Activated T-helper 1 cell treated with anti-CD3 and anti-CD28 coated beads, Interleukin-12 subunit alpha, Interleukin-12 subunit beta, Interleukin-2, Interleukin-4 antibody, amounts not matched to agents 30 ng/mL and 10 ng/mL and 1 ng/mL, durations not matched to agents 14 hours and 24 hours and 36 hours (primary cell): Measurements from ENCODE around the gene KDM2B. TPM values are rescaled to one million over a fixed set of nuclear protein-coding genes. Genes with fewer than 3 reads are reported as not detected.
A peak's percentile ranks its signal among the peaks of the same experiment; 100 is the strongest.

Source experiments
- DNase-seq: peaks from one replicate; pipeline ENCODE4 v3.0.0; 2021; ENCODE audit warnings: low spot score
- H3K27ac Mint-ChIP-seq: one replicate; pipeline ENCODE4 v1.8.0; 2021; ENCODE audit warnings: mild to moderate bottlenecking, mixed read lengths
- H3K27me3 Mint-ChIP-seq: one replicate; pipeline ENCODE4 v1.8.0; 2022; ENCODE audit warnings: mild to moderate bottlenecking, moderate library complexity, mixed read lengths; ENCODE audit not compliant: insufficient read depth
- H3K36me3 Mint-ChIP-seq: one replicate; pipeline ENCODE4 v1.8.0; 2021; ENCODE audit warnings: low read depth, mixed read lengths
- H3K4me1 Mint-ChIP-seq: one replicate; pipeline ENCODE4 v1.8.0; 2021; ENCODE audit warnings: low read depth, mixed read lengths
- H3K4me3 Mint-ChIP-seq: one replicate; pipeline ENCODE4 v1.8.0; 2021; ENCODE audit warnings: mild to moderate bottlenecking, moderate library complexity, mixed read lengths
- H3K9me3 Mint-ChIP-seq: one replicate; pipeline ENCODE4 v1.8.0; 2021; ENCODE audit warnings: mixed read lengths
- intact Hi-C: fragments of 100-400 bp; cut with micrococcal nuclease; formaldehyde crosslinking; loops from one replicate; pipeline ENCODE4 v1.15.1; 2024
- total RNA-seq: library from RNA; stranded (reverse); gene quantifications from 2 replicates; pipeline ENCODE4 v1.2.3, GENCODE V29; 2022

The KDM2B gene
- total RNA-seq, 1 donor from 2014 or later, result 60.1 TPM

DNA sequence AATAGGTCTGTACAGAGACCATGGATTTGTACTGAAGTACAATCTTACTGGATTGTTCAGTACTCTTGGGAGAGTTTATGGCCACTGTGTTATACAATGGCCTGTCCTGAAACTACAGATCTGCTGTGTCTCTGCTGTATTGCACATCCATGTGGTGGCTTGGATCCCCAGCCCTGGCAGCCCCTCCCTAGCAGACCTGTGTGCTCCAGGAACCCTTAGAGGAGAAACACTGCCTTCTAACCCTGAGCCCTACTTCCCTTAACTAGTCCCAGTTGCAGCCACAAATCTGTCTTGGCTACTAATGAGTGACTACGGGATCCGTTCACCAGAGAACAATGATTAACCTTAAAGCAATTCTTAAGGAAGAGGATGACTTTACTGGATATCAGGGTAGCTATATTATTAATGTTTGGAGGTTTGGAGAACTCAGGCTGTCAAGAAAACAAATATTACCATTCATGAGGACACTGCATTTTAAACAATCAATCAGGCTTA, 153.2 kb downstream of the KDM2B start:
- no peaks in the 10 kb centered on the region for H3K27me3 Mint-ChIP-seq
- no peaks in the 10 kb centered on the region for H3K4me1 Mint-ChIP-seq
- peaks cover 42% of the 10 kb centered on the region for H3K36me3 Mint-ChIP-seq
- H3K27ac Mint-ChIP-seq, result no peak overlapping the region
- no peak for DNase-seq
- no peak overlapping the region for H3K4me3 Mint-ChIP-seq
- intact Hi-C loops, result no loop called here
- H3K9me3 Mint-ChIP-seq, result no peaks in the 10 kb centered on the region

DNA sequence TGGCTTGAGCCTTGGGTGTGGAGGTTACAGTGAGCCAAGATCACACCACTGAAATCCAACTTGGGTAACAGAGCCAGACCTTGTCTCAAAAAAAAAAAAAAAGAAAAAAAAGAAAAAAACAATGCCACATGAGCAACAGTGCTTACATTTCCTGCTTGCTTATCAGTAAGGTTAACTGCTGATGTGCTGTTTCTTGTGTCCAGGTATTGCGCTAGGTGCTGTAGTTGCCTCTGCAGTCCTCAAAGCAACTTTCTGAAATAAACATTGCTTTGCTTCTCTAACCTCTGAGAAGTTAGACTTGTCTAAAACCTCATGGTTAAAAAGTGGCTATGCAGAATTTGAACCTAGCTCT, 156.2 kb downstream of the KDM2B start:
- Mint-ChIP-seq H3K27me3 (no peaks in the 10 kb centered on the region), H3K9me3 (no peaks in the 10 kb centered on the region), H3K4me3 (no peak overlapping the region), H3K36me3 (peaks cover 56% of the 10 kb centered on the region), H3K27ac (no peak overlapping the region), H3K4me1 (no peaks in the 10 kb centered on the region)
- intact Hi-C loops, result no loop called here
- DNase-seq, result no peak

DNA sequence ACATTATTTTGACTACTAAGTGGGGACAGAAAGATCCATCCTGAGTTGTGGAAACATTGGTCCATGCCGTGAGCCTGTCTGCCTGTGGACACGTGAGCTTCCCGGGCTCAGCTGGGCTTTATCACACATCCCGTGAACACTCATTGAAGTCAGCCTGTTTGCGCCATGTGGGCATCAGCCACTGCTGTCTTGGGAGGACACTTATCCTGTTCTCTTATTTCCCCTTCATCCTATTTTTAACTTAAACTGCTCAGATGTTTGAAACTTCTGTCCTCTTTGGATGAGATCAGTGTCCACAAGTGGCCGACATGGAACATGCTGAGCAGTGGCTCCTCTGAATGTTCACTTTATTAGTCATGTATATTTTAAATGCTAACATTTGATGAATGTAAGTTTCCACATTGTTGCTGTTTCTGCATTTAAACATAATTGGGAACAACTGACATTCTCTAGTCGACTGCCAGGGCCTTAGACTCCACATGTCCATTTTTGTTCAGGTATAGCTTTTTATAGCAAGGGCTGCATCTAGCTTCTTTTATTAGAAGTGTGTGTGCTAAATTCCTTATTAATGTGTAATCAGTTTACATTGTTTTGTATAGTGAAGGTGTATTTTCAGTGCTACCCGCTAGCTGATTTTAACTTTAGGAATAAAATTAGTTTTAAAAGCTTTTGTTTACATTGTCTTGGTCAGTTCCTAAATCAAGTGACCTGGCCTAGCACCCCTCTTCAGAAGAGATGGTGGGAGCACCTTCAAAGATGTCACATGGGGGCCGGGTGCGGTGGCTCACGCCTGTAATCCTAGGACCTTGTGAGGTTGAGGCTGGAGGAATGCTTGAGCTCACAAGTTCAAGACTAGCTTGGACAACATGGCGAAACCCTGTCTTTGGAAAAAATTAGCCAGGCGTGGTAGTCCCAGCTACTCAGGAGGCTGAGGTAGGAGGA, 156.9 kb downstream of the KDM2B start:
- no peak for DNase-seq
- Mint-ChIP-seq H3K36me3 (peaks cover 56% of the 10 kb centered on the region), H3K4me1 (no peaks in the 10 kb centered on the region), H3K27me3 (no peaks in the 10 kb centered on the region), H3K27ac (no peak overlapping the region), H3K4me3 (no peak overlapping the region), H3K9me3 (no peaks in the 10 kb centered on the region)
- intact Hi-C loops, result no loop called here

DNA sequence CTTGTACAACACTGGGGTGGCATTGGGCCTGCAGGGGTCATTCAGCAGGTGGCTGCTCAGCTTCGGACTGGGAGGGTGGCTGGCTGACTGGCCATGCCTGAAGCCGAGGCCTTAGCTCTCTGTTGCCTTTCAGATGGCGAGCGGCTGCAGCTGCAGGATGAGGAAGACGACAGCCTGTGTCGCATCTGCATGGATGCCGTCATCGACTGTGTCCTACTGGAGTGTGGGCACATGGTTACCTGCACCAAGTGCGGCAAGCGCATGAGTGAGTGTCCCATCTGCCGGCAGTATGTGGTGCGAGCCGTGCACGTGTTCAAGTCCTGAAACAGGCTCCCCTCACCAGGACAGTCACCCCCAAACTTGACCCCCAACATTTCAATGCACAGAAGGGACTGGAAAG, 157.6 kb downstream of the KDM2B start:
- Mint-ChIP-seq H3K36me3 (peaks cover 53% of the 10 kb centered on the region), H3K9me3 (no peaks in the 10 kb centered on the region), H3K4me3 (no peak overlapping the region), H3K27ac (no peak overlapping the region), H3K27me3 (no peaks in the 10 kb centered on the region), H3K4me1 (no peaks in the 10 kb centered on the region)
- intact Hi-C loops, result no loop called here
- DNase-seq, result no peak

DNA sequence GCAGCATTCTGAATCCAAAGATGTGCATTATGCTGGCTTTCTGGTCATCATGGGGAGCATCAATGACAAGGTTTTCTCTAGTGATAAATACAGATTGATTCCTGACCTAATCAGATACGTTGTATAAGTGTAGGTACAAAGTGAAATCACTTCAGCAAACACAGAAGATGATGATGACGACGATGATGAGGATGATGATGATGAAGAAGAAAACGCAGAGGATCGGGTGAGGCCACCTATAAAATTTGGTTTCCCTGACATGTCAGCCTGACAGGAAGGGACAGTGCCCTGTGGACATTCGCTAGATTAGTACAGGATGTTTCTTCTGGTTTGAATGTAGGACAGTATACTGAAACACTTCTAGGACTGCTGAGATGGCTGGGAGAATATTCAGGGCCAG, 160.7 kb downstream of the KDM2B start:
- Mint-ChIP-seq H3K4me1 (peaks cover 9% of the 10 kb centered on the region), H3K4me3 (no peak overlapping the region), H3K36me3 (peaks cover 60% of the 10 kb centered on the region), H3K9me3 (no peaks in the 10 kb centered on the region), H3K27me3 (no peaks in the 10 kb centered on the region), H3K27ac (no peak overlapping the region)
- intact Hi-C loops, result no loop called here
- no peak for DNase-seq

DNA sequence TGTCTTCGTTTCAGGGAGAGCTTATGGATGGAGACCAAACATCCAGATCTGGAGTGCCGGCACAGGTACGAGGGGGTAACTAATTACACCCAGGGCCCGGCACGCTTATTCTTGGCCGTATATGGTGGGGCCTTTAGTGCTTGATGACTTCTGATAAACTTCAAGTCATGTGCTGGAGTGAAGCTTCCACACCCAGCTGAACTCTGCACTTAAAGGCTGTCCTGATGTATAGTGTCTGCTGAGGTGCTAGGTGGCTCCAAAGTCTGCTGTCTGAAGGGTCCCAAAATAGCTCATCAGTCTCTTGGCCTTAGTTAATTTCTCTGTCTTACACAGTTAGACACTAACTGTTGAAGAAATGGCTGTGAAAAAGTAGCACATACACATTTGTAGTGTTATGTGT, 163.0 kb downstream of the KDM2B start:
- no peak overlapping the region for H3K4me3 Mint-ChIP-seq
- peaks cover 51% of the 10 kb centered on the region for H3K36me3 Mint-ChIP-seq
- H3K9me3 Mint-ChIP-seq, result no peaks in the 10 kb centered on the region
- H3K4me1 Mint-ChIP-seq, result peaks cover 9% of the 10 kb centered on the region
- DNase-seq, result no peak
- no peaks in the 10 kb centered on the region for H3K27me3 Mint-ChIP-seq
- H3K27ac Mint-ChIP-seq, result no peak overlapping the region
- intact Hi-C loops, result no loop called here

DNA sequence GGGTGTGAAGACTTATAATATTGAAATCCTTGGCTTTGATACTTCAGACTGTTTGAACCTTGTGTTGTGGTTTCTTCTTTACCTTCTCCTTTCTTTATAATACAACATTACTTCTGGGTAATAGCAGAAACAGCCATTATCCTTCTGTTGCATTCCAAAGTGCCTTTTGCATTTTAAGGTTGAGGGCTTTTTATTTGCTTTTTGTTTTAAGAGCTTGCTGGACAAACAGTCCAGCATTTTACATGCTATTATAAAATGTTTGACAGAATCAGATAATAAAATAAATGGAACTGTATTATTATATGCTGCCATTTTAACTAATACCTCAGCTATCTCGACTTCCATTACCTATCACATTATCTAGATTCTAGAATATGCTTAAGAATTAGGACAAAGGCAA, 166.9 kb downstream of the KDM2B start:
- Mint-ChIP-seq H3K9me3 (no peaks in the 10 kb centered on the region), H3K27ac (no peak overlapping the region), H3K36me3 (peaks cover 24% of the 10 kb centered on the region), H3K4me3 (no peak overlapping the region), H3K4me1 (peaks cover 9% of the 10 kb centered on the region), H3K27me3 (no peaks in the 10 kb centered on the region)
- DNase-seq, result no peak
- intact Hi-C loops, result no loop called here

DNA sequence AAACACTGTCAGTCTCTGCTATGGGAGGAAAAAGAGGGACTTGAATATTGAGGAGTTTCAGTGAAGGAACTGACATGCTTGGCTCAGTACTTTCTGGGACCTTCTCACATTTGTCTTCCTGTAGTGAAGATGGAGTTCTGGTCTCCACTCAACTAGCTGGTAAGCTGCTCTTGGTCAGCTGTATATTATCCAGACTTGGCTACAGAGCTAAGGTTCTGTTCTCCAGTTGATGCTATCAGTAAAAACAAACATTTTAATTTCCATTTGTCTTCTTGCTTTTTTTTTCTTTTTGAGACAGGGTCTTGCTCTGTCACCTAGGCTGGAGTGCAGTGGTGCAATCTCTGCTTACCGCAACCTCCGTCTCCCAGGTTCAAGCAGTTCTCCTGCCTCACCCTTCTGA, 175.6 kb downstream of the KDM2B start:
- H3K36me3 Mint-ChIP-seq, result peaks cover 42% of the 10 kb centered on the region
- no peak for DNase-seq
- no peak overlapping the region for H3K27ac Mint-ChIP-seq
- intact Hi-C loops, result loop anchor here (10.0 kb wide), 1 partner anchor 400 kb away; the partner anchor contains the start of gene SETD1B
- no peaks in the 10 kb centered on the region for H3K9me3 Mint-ChIP-seq
- H3K4me1 Mint-ChIP-seq, result peaks cover 42% of the 10 kb centered on the region
- no peaks in the 10 kb centered on the region for H3K27me3 Mint-ChIP-seq
- H3K4me3 Mint-ChIP-seq, result no peak overlapping the region

DNA sequence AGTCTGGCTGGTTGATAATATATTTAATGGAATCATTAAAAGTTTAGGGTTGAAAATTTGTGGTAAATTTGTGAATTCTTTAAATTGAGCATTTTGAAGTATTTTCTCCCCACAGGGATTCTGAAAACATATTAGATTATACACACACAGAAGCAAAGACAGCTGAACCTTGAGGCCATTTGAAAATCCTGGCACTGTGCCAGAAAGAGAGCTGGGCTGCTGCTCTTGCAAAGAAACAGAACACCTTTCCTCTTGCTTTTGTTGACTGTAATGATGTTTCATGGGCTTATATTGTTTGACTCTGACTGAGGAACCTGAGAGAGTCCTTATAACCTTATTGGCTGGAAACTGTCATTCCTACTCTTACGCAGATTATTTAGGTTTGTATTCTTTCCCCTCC, 176.1 kb downstream of the KDM2B start:
- peaks cover 42% of the 10 kb centered on the region for H3K4me1 Mint-ChIP-seq
- peaks cover 42% of the 10 kb centered on the region for H3K36me3 Mint-ChIP-seq
- no peaks in the 10 kb centered on the region for H3K9me3 Mint-ChIP-seq
- H3K27ac Mint-ChIP-seq, result no peak overlapping the region
- intact Hi-C loops, result loop anchor here (5.0 to 10.0 kb wide), 2 partner anchors 400 to 502 kb away; partner anchors contain the start of genes SETD1B and SPPL3
- H3K27me3 Mint-ChIP-seq, result no peaks in the 10 kb centered on the region
- no peak for DNase-seq
- no peak overlapping the region for H3K4me3 Mint-ChIP-seq

DNA sequence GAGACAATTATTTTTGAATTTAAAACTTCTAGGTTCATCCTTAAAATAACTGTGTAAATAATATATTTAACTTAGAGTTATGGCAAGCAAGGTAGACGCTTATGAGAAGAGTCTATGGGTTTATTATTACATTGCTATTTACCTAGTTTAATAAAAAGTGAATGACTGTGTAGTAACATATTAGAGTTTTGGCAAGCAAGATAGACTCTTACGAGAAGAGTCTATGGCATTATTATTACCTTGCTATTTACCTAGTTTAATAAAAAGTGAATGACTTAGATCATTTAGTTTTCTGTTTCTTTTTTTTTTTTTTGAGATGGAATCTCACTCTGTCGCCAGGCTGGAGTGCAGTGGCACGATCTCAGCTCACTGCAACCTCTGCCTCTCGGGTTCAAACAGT, 177.1 kb downstream of the KDM2B start:
- Mint-ChIP-seq H3K36me3 (peaks cover 42% of the 10 kb centered on the region), H3K9me3 (no peaks in the 10 kb centered on the region), H3K27ac (no peak overlapping the region), H3K4me3 (no peak overlapping the region), H3K4me1 (peaks cover 46% of the 10 kb centered on the region), H3K27me3 (no peaks in the 10 kb centered on the region)
- intact Hi-C loops, result loop anchor here (5.0 to 10.0 kb wide), 2 partner anchors 401 to 501 kb away; partner anchors contain the start of genes SETD1B and SPPL3
- DNase-seq, result no peak

DNA sequence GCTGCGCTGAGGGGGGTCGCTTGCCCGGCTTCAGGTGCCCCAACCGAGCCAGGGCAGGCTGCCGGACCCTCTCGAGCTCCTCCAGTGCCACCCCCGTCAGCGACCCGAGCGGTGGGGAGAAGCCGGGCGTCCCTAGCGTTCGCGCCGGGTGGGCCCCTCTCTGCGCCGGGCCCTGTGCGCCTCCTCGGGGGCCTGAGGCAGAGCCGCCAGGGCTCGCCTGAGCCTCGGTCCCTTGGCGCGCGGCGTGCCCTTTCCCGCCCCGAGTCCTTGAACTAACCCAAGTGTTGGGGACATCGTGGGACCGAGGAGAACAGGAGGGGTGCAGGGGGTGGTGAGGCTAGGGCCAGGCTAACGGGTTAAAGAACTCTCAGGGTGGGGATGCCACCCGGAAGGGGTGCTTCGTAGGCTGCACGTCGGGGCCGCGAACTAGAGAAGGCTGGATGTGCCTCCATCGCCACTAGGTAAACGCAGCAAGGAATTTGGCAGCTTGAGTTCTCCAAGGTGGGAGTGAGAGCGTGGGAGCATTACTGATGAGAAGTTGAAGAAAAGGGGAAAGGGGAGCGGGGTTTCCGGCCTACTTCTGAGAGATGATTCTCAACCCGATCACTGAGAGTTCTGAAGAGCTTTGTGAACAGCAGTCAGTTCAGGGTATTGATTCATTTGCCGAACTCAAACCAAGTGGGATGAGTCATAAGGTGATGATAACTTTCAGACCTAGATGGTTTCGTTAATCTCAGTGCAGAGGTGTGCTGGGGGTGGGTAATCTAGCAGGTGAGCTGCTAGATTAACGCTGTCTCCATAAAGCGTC, 180.3 kb downstream of the KDM2B start:
- intact Hi-C loops, result loop anchor here (1.0 to 10.0 kb wide), 9 partner anchors 9 to 826 kb away; partner anchors contain the start of genes ANAPC5, CAMKK2, DIABLO and SETD1B
- Mint-ChIP-seq H3K9me3 (no peaks in the 10 kb centered on the region), H3K27me3 (no peaks in the 10 kb centered on the region)

DNA sequence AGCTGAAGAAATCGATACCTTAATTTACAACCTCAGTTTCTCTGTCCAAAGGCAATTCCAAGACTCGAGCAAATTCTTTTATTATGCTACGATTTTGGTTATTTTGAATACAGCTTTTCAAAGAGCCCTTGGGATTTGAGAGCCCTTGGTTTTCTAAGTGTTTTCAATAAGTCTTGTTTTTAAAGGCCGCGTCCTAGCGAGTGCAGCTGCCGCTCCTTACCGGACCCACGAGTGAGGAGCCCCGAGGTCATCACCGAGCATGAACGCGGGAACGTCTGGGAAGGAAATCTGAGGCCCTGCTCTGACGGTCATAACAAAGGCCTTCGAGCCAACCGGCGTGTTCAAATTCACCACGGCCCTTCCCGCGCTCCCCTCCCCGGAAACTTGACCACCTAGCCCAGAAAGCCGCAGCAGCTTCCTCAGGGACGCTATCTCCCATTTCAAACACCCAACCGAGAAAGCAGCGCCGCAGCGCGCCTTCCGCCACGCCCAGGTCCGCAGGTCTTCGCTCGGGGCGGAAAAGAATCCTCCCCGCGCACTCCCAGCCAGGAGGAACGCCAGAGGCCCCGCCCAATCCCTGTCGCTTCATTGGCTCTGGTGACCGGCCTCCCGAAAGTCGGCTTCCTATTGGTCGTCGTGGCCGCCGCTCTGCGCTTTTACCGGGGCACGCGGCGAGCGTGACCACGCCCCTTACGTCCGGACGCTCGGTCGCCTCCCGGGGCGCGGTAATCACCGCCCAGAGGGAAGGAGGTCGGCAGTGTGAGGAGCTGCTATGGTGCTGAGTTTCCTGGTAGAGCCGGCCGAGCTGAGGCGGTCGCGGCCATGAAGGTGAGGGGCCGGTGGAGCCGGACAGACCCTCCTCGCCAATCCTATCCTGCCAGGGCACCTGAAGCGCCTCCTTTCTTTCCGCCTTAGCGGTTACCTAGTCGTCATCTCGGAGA, 181.2 kb downstream of the KDM2B start, which contains the start of gene RNF34:
TSS of gene RNF34 (plus strand) at position 728 of the 941 bp plus-strand sequence. CDS start at position 823, 95 bp downstream.
- DNase-seq, result peak; percentile 98
- Mint-ChIP-seq H3K4me1 (peaks cover 31% of the 10 kb centered on the region), H3K27me3 (no peaks in the 10 kb centered on the region), H3K27ac (peak within 1 kb of the TSS; percentile 94), H3K4me3 (peak within 1 kb of the TSS; percentile 92), H3K36me3 (peaks cover 15% of the 10 kb centered on the region), H3K9me3 (no peaks in the 10 kb centered on the region)
- intact Hi-C loops, result loop anchor here (1.0 to 10.0 kb wide), 9 partner anchors 8 to 827 kb away; partner anchors contain the start of genes ANAPC5, CAMKK2, DIABLO and SETD1B

More for the DNA sequence above, 180.3 kb downstream of the KDM2B start:
- DNase-seq, result peak; percentile 59
- Mint-ChIP-seq H3K4me1 (peaks cover 31% of the 10 kb centered on the region), H3K27ac (peak overlapping the region; percentile 94), H3K4me3 (peak overlapping the region; percentile 92), H3K36me3 (peaks cover 20% of the 10 kb centered on the region)
